ENCODE measurements around the gene ZNF585A. TPM values are rescaled to one million over a fixed set of nuclear protein-coding genes. Genes with fewer than 3 reads are reported as not detected.

Gene ZNF585A
- total RNA-seq = 1 to 10 TPM; 4.7 to 9.9 (median 6.0) TPM

DNA sequence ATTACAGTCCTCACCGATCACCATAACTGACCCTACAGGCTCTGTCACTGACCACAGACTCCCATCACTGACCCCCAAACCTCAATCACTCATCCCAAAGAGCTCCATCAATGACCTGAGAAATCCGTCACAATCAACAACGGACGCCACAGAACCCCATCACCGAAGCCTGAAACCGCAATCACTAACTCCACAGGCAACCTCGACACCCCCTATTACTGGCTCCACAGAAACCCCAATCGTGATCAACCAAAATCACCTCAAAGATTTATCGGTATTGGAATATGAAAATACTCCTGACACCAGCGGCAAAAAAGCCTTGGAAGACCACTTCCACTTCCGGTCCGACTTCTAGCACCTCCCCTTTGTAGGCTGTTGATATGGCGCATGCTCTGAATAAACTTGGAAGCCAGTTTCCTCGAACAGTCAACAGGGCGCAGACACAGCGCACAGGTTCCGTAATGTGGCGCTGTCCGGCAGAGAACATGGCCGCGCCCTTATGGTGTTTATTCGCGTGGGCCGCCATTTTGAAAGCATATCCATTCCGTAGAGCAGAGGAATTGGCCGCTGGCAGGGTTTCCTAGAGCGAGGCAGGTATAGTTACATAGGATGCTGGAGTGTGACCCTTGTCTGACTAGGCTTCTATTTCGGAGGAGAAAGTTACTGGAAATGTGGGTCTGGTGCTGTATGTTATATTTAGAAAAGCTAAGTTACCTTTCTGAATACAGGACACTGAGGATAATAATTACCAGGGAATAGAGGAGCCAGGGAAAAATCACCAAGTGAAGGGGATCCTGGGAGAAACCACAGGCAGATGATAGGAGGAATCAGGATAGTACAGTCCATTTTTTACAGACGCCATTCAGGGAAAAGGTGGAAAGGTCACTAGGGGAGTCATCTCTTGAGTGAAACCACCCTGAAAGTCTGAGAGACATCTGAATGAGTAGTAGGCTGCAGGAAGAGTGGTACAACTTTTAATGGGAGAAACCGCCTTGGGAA is at the start of gene ZNF585A:
Gene ZNF585A, minus strand, starts transcription at position 328 of the 999 bp plus-strand sequence. CDS start 2,785 bp downstream, outside the sequence.
- Histone ChIP-seq H3K4me3 (peak within 1 kb of the TSS; percentile 66), H3K27ac (peak within 1 kb of the TSS; percentile 52), H3K4me1 (peaks cover 9% of the 10 kb centered on the region), H3K9me3 (peaks cover 9% of the 10 kb centered on the region), H3K36me3 (peaks cover 29% of the 10 kb centered on the region), H3K27me3 (no peaks in the 10 kb centered on the region)
- TF ChIP-seq EP300 (IDR thresholded peaks at IDR 0.05) = no peak
- TF ChIP-seq POLR2AphosphoS5 (IDR thresholded peaks at IDR 0.05) = peak in 1 of 3 donors; percentile 67
- TF ChIP-seq, protein P1, sequence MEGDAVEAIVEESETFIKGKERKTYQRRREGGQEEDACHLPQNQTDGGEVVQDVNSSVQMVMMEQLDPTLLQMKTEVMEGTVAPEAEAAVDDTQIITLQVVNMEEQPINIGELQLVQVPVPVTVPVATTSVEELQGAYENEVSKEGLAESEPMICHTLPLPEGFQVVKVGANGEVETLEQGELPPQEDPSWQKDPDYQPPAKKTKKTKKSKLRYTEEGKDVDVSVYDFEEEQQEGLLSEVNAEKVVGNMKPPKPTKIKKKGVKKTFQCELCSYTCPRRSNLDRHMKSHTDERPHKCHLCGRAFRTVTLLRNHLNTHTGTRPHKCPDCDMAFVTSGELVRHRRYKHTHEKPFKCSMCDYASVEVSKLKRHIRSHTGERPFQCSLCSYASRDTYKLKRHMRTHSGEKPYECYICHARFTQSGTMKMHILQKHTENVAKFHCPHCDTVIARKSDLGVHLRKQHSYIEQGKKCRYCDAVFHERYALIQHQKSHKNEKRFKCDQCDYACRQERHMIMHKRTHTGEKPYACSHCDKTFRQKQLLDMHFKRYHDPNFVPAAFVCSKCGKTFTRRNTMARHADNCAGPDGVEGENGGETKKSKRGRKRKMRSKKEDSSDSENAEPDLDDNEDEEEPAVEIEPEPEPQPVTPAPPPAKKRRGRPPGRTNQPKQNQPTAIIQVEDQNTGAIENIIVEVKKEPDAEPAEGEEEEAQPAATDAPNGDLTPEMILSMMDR (IDR thresholded peaks at IDR 0.05) = peak in 1 of 2 donors; percentile 16
- no peak for TF ChIP-seq POLR2A (IDR thresholded peaks at IDR 0.05)
- WGBS = 4% methylated on average over 30 of the region's 30 CpGs
- DNase-seq (ENCODE audit: low spot score in 2 of 2) = peak; percentile 93

DNA sequence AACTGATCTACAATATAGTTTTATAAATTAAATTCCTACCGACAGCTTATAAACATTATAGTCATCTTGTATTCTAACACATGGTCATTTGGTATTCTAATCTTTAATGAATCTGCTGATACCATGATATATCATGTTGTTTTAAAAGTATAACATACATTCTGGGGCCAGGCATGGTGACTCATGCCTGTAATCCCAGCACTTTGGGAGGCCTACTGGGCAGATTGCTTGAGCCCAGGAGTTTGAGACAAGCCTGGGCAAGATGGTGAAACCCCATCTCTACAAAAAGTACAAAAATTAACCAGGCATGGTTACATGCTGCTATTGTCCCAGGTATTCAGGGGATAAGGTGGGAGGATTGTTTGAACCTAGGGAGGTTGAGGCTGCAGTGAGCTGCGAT is 48.6 kb upstream of the ZNF585A start:
- Histone ChIP-seq H3K9me3 (peaks cover 5% of the 10 kb centered on the region), H3K4me1 (peaks cover 22% of the 10 kb centered on the region), H3K27ac (no peak overlapping the region), H3K36me3 (peaks cover 31% of the 10 kb centered on the region), H3K27me3 (no peaks in the 10 kb centered on the region), H3K4me3 (no peak overlapping the region)
- DNase-seq (ENCODE audit: low spot score in 2 of 2) = no peak
- TF ChIP-seq, protein P1 (IDR thresholded peaks at IDR 0.05) = no peak
- no peak for TF ChIP-seq POLR2A (IDR thresholded peaks at IDR 0.05)
- no peak for TF ChIP-seq POLR2AphosphoS5 (IDR thresholded peaks at IDR 0.05)
- no peak for TF ChIP-seq EP300 (IDR thresholded peaks at IDR 0.05)
- WGBS = 75% methylated on average over 2 of the region's 2 CpGs

DNA sequence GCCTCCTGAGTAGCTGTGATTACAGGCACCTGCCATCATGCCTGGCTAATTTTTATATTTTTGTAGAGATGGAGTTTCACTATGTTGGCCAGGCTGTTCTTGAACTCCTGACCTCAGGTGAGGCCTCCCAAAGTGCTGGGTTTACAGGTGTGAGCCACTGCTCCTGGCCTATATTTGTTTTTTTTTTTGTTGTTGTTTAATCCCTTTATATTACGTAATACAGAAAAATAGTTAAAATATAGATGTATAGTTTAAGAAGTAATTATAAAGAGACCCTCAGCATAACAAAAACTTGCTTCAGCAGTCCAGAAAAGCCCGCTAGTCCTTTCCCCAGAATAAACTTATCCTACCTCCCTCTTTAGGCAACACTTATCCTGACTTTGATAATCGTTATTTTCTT is 47.9 kb upstream of the ZNF585A start:
- WGBS = 88% methylated on average over 3 of the region's 3 CpGs
- H3K36me3 ChIP-seq = peaks cover 24% of the 10 kb centered on the region
- no peak for TF ChIP-seq EP300 (IDR thresholded peaks at IDR 0.05)
- TF ChIP-seq POLR2AphosphoS5 (IDR thresholded peaks at IDR 0.05) = no peak
- no peak overlapping the region for H3K4me3 ChIP-seq
- H3K9me3 ChIP-seq = peaks cover 5% of the 10 kb centered on the region
- no peak for DNase-seq (ENCODE audit: low spot score in 2 of 2)
- no peaks in the 10 kb centered on the region for H3K27me3 ChIP-seq
- H3K27ac ChIP-seq = no peak overlapping the region
- H3K4me1 ChIP-seq = peaks cover 22% of the 10 kb centered on the region

DNA sequence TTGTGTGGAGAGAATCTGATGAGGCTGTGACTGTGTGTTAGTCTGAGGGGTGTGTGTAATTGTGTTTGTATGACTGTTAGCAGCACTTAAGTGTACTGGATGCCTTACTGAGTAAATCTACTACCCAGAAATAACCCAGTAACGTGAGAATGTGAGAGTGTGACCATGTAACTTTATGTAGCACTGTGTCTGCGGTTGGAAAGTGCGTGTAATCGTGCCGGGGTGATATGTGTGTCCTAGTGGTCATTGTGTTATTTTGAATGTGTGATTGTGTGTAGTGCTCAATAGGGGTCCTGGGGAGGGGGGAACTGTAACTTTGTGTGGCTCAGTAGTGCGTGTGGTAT is 46.1 kb upstream of the ZNF585A start:
- no peak for DNase-seq (ENCODE audit: low spot score in 2 of 2)
- 5% methylated on average over 6 of the region's 6 CpGs for WGBS
- TF ChIP-seq POLR2AphosphoS5 (IDR thresholded peaks at IDR 0.05) = no peak
- TF ChIP-seq POLR2A (IDR thresholded peaks at IDR 0.05) = no peak
- no peak for TF ChIP-seq EP300 (IDR thresholded peaks at IDR 0.05)
- TF ChIP-seq, protein P1 (IDR thresholded peaks at IDR 0.05) = no peak
- H3K27me3 ChIP-seq = no peaks in the 10 kb centered on the region
- H3K27ac ChIP-seq = peak overlapping the region; percentile 92
- H3K4me1 ChIP-seq = peaks cover 22% of the 10 kb centered on the region
- H3K4me3 ChIP-seq = peak overlapping the region; percentile 78
- H3K36me3 ChIP-seq = peaks cover 13% of the 10 kb centered on the region
- peaks cover 5% of the 10 kb centered on the region for H3K9me3 ChIP-seq

DNA sequence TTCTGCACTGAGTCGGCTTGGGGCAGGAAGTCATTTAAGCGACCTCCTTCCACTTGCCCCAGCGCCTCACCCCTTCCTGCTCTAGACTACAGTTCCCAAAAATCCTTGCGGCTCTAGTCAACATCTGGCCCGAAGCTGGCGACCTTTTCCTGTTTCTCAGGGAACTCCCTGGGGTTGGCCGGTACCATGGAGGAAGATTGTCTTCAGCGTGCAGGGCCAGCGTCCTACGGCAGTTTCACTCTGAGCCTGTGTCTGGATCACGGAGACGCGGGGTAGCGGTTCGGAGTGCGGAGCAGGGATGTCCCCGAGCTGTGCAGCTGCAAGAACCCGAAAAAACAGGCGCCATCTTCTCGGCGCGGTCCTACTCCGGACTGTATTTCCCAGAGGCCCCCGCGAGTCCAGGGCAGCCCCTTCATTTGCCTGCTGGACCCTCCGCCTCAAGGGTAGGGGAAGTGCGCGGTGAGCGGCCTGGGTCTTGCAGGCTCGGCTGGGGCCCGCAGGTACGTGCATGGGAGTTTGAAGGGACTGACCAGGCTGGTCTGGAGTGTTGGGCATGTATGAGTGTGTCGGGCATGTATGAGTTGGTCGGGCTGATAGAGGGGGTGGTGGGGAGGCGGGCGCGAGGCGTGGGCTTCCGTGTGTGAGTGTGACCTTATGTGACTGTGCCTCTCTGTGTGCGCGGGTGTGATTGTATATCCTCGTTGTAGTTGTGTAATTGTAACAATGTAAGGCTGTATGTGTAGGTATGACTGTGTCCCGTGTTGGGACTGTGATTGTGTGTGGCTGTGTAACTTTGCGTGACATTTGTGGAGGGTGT is 45.5 kb upstream of the ZNF585A start, which contains the start of gene ZNF383:
Gene ZNF383, plus strand, starts transcription at position 440 of the 817 bp plus-strand sequence. CDS start 12,240 bp downstream, outside the sequence.
- Histone ChIP-seq H3K4me1 (peaks cover 22% of the 10 kb centered on the region), H3K27me3 (no peaks in the 10 kb centered on the region), H3K36me3 (peaks cover 12% of the 10 kb centered on the region), H3K9me3 (peaks cover 5% of the 10 kb centered on the region), H3K4me3 (peak within 1 kb of the TSS; percentile 78), H3K27ac (peak within 1 kb of the TSS; percentile 92)
- TF ChIP-seq, protein P1 (IDR thresholded peaks at IDR 0.05) = no peak
- peak in 1 of 2 donors; percentile 42 for TF ChIP-seq POLR2A (IDR thresholded peaks at IDR 0.05)
- TF ChIP-seq POLR2AphosphoS5 (IDR thresholded peaks at IDR 0.05) = peak in 2 of 3 donors; percentile 13 to 41
- no peak for TF ChIP-seq EP300 (IDR thresholded peaks at IDR 0.05)
- DNase-seq (ENCODE audit: low spot score in 2 of 2) = peak; percentile 91 to 94
- 2% methylated on average over 31 of the region's 44 CpGs for WGBS
